ENCODE measurements around the gene DSTYK.

DNA sequence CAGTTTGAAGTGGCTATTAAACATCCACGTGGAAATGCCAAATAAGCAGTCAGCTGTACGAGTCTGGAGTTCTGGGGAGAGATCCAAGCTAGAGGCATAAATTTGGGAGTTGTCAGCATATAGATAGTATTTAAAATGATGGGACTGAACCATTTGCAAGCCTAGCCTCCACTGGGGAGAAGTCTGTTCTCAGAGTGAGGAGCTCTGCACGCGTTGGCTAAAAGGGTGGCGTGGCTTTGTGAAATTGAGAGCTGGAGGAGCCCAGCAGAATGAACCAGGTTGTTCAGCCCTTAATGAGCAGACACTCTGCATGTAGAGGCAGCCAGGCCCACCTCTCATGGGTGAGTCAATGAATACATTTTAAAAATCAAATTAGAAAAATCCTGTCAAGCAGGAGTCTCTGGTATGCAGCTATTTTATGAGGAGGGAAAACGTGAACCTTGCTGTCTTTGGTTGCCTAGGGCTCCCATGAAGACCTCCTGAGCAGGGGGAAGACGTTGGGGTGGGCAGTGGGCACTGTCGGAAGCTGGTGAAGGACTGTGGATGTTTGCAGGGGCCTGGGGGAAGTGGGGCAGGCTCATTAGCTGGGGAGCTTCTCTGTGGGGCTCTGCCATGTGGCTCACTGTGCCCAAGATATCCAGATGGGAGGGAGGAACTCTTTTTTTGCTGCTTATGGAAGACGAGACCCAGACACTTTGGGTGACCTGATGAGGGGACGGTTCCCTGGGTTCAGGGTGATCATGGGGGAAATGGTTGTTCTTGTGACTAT is 35.0 kb upstream of the DSTYK start:
- TF ChIP-seq POLR2A (IDR thresholded peaks at IDR 0.05; ENCODE audit: low read length) (no peak), GATA1 (IDR thresholded peaks at IDR 0.05; ENCODE audit: low read depth, low read length) (no peak)
